Peyer's patch (tissue), 4 donors: ENCODE measurements around the gene AUP1.

Source experiments
- POLR2A ChIP-seq, 2 donors: fragments of 450-650 bp; IDR thresholded peaks; one replicate each; pipeline ENCODE4 v1.5.1; 2017; ENCODE audit warnings: antibody characterized with exemption in 2 of 2, mild to moderate bottlenecking in 2 of 2, moderate library complexity in 2 of 2
- TF ChIP-seq, protein P1 (sequence below), 6 experiments: fragments of 450-650 bp in 4 of 6; fragments of 200-600 bp in 2 of 6; sonication (generic) in 1 of 6; IDR thresholded peaks; one replicate each; pipeline ENCODE4 v1.5.1; 2017 to 2019; ENCODE audit warnings: antibody characterized with exemption in 6 of 6, mild to moderate bottlenecking in 3 of 6, moderate library complexity in 1 of 6

DNA sequence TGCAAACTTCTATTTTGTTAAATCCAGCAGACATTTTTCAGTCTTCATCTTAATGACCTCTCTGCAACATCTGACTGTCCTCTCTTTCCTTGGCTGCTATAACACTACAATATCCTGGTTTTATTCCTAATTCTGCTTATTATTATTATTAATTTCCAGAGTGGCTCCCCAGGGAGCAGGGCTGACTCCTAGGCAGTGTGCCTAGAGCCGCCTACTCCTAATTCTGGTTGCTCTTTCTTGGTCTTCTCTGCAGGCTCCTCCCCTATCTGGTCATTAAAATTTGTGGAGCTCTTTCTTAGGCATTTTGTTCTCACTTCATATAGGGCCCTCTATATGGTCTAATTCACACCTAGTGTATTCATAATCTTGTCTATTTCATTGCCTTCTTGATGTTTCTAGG lies 13.5 kb upstream of the AUP1 start:
- TF ChIP-seq, protein P1, sequence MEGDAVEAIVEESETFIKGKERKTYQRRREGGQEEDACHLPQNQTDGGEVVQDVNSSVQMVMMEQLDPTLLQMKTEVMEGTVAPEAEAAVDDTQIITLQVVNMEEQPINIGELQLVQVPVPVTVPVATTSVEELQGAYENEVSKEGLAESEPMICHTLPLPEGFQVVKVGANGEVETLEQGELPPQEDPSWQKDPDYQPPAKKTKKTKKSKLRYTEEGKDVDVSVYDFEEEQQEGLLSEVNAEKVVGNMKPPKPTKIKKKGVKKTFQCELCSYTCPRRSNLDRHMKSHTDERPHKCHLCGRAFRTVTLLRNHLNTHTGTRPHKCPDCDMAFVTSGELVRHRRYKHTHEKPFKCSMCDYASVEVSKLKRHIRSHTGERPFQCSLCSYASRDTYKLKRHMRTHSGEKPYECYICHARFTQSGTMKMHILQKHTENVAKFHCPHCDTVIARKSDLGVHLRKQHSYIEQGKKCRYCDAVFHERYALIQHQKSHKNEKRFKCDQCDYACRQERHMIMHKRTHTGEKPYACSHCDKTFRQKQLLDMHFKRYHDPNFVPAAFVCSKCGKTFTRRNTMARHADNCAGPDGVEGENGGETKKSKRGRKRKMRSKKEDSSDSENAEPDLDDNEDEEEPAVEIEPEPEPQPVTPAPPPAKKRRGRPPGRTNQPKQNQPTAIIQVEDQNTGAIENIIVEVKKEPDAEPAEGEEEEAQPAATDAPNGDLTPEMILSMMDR (IDR thresholded peaks at IDR 0.05): no peak
- no peak for TF ChIP-seq POLR2A (IDR thresholded peaks at IDR 0.05)
